ENCODE results near the gene HMX1. TPM values are rescaled to one million over a fixed set of nuclear protein-coding genes. Genes with fewer than 3 reads are reported as not detected.

The HMX1 gene
- total RNA-seq, 2 experiments from 2014 or later, result not detected

DNA sequence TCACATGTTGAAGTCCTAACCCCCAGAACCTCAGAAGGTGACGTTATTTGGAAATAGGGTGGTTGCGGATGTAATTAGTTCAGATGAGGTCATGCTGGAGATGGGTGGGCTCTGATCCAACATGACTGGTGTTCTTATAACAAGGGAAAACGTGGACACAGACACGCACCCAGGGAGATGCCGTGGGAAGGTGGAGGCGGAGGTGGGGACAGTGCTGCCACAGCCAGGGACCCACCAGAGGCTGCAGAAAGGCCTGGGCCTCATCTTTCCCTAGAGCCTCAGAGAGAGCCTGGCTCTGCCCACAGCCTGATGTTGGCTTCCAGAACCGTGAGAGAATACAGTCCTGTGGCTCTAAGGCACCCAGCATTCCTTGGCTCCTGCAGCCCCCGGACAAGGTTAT lies 7.9 kb upstream of the HMX1 start:
- ChIA-PET CTCF (no interaction called here), POLR2A (no interaction called here)
- no peak overlapping the region for H3K4me3 Mint-ChIP-seq
- no peaks in the 10 kb centered on the region for H3K36me3 Mint-ChIP-seq
- no peaks in the 10 kb centered on the region for H3K4me1 Mint-ChIP-seq (ENCODE audit: low read depth)
- H3K9me3 Mint-ChIP-seq, result no peaks in the 10 kb centered on the region
- no peak overlapping the region for H3K27ac Mint-ChIP-seq
- intact Hi-C loops (cut with micrococcal nuclease), result no loop called here
- DNase-seq, result no peak
- peaks cover 46% of the 10 kb centered on the region for H3K27me3 Mint-ChIP-seq

DNA sequence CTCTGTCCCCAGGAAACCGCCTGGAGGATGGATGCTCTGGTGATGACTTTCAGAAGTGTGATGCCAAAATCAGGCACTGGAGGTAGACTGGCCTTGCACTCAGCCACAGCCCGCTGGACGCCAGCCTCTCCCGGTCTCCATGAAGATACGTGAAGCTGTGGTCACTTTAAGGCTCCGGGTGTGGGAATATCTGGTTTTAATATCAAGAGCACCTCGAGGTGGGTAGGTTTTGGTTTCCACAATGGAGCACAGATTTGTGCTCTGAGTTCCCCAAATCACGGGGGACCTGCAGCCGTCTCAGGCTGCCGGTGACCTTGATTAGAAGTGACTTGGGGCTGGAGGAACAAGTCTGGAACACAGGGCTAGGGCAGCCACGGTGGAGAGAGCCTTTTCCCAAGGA lies 6.8 kb upstream of the HMX1 start:
- POLR2A ChIA-PET, result no interaction called here
- DNase-seq, result no peak
- no peaks in the 10 kb centered on the region for H3K4me1 Mint-ChIP-seq (ENCODE audit: low read depth)
- CTCF ChIA-PET, result no interaction called here
- no peak overlapping the region for H3K27ac Mint-ChIP-seq
- no peak overlapping the region for H3K4me3 Mint-ChIP-seq
- H3K27me3 Mint-ChIP-seq, result peaks cover 52% of the 10 kb centered on the region
- intact Hi-C loops (cut with micrococcal nuclease), result no loop called here
- H3K9me3 Mint-ChIP-seq, result no peaks in the 10 kb centered on the region
- H3K36me3 Mint-ChIP-seq, result no peaks in the 10 kb centered on the region

DNA sequence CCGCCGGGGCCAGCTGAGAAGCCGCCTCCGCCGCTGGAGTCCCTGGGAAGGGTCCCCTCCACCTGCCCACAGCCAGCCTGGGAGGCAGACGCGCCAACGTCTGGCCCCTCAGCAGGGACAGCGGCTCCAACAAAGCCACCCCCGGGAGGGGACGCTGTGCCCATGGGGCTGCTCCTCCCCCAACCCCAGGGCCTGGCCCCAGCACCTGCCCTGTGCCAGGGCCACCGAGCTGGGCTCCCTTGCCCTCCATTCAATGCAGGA lies 6.1 kb upstream of the HMX1 start:
- no peaks in the 10 kb centered on the region for H3K9me3 Mint-ChIP-seq
- no peak for DNase-seq
- CTCF ChIA-PET, result no interaction called here
- no peak overlapping the region for H3K4me3 Mint-ChIP-seq
- intact Hi-C loops (cut with micrococcal nuclease), result no loop called here
- no peaks in the 10 kb centered on the region for H3K36me3 Mint-ChIP-seq
- H3K4me1 Mint-ChIP-seq (ENCODE audit: low read depth), result no peaks in the 10 kb centered on the region
- no peak overlapping the region for H3K27ac Mint-ChIP-seq
- peaks cover 57% of the 10 kb centered on the region for H3K27me3 Mint-ChIP-seq
- POLR2A ChIA-PET, result no interaction called here

GRCh38 chr4:8876982-8877779 lies 5.5 kb upstream of the HMX1 start:
- Mint-ChIP-seq H3K27ac (no peak overlapping the region), H3K9me3 (no peaks in the 10 kb centered on the region), H3K4me3 (no peak overlapping the region), H3K27me3 (peaks cover 60% of the 10 kb centered on the region), H3K36me3 (no peaks in the 10 kb centered on the region), H3K4me1 (ENCODE audit: low read depth) (no peaks in the 10 kb centered on the region)
- ChIA-PET CTCF (no interaction called here), POLR2A (no interaction called here)
- intact Hi-C loops (cut with micrococcal nuclease), result no loop called here
- no peak for DNase-seq

DNA sequence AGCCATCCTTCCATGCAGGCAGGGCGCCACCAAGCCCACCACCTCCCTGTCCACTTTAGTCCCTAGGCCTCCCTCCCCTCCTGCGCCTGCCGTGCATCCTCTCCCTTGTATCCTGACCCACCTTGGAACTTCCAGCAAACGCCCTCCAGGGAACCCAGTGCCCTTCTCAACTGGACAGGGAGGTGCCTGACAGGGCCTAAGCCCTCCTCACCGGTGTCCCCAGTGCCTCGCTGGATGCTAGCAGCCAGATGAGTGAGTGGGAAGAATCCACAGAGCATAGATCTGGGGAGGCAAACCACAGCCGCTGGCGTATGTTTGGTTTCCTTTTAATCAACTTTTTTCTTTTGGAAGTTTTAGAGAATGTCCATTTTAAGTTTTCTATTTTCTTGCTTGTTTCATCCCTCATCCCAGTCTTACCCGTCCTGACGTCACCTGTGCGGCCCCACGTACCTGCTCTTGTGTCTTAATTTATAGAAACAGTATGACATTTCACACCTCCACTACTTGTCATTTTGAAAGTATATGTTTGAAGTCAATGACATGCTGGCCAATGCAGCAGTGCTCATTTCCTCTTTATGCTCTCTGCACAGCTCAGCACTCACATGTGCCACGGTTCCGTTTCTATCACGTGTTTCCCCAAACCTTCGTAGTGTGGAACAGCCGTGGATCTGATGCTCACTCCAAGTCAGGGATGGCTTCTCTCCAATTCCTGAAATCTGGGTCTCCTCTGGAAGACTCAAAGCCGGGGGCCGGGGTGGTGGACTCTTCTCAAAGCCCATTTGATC lies 3.4 kb upstream of the HMX1 start:
- no peaks in the 10 kb centered on the region for H3K36me3 Mint-ChIP-seq
- H3K27me3 Mint-ChIP-seq, result peaks cover 67% of the 10 kb centered on the region
- H3K9me3 Mint-ChIP-seq, result no peaks in the 10 kb centered on the region
- no peak overlapping the region for H3K27ac Mint-ChIP-seq
- no peaks in the 10 kb centered on the region for H3K4me1 Mint-ChIP-seq (ENCODE audit: low read depth)
- DNase-seq, result no peak
- intact Hi-C loops (cut with micrococcal nuclease), result no loop called here
- ChIA-PET POLR2A (no interaction called here), CTCF (no interaction called here)
- H3K4me3 Mint-ChIP-seq, result no peak overlapping the region

DNA sequence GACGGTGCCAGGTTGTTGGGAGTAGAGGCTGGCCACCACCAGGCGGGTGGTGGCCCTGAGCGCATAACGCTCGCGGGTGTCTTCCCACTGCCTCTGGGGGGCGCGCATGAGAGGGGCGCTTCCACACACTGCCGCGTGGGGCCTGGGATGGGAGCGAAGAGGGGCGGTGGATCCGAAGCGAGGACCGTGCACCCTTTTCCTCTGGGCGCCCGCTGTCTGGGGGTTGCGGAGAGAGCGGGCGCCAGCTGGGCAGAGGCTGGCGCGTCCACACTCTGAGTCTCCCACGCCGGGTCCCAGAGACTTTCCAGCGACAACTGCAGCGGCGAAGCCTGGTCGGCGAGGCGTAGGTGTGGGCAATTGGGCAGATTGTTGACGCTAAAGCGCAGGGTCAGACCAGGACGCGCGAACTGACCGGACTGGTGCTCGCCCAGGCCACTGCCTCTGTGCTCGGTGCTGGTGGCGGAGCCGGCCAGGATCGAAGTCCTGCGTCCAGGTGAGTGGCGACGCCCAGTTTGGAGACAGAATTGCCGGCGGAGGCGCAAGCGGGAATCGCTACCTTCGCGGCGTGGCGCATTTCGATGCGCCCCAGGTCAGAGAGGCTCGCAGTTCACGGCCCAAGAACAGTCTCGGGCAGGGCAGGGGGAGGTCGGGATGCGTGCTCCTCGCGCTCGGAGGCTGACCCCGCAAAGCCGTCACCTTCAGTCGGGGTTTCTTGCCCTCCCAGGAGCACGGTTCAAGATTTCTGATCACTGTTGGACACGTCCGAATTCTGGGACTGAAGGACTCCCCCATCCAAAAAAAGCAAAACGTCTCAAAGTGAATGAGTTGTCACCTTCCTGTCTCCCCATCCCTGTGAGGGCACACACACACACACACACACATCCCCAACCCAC lies 2.6 kb upstream of the HMX1 start:
- DNase-seq, result no peak
- POLR2A ChIA-PET, result no interaction called here
- Mint-ChIP-seq H3K36me3 (no peaks in the 10 kb centered on the region), H3K9me3 (no peaks in the 10 kb centered on the region), H3K4me3 (no peak overlapping the region), H3K27me3 (peaks cover 69% of the 10 kb centered on the region), H3K27ac (no peak overlapping the region), H3K4me1 (ENCODE audit: low read depth) (no peaks in the 10 kb centered on the region)
- CTCF ChIA-PET, result no interaction called here
- intact Hi-C loops (cut with micrococcal nuclease), result no loop called here

DNA sequence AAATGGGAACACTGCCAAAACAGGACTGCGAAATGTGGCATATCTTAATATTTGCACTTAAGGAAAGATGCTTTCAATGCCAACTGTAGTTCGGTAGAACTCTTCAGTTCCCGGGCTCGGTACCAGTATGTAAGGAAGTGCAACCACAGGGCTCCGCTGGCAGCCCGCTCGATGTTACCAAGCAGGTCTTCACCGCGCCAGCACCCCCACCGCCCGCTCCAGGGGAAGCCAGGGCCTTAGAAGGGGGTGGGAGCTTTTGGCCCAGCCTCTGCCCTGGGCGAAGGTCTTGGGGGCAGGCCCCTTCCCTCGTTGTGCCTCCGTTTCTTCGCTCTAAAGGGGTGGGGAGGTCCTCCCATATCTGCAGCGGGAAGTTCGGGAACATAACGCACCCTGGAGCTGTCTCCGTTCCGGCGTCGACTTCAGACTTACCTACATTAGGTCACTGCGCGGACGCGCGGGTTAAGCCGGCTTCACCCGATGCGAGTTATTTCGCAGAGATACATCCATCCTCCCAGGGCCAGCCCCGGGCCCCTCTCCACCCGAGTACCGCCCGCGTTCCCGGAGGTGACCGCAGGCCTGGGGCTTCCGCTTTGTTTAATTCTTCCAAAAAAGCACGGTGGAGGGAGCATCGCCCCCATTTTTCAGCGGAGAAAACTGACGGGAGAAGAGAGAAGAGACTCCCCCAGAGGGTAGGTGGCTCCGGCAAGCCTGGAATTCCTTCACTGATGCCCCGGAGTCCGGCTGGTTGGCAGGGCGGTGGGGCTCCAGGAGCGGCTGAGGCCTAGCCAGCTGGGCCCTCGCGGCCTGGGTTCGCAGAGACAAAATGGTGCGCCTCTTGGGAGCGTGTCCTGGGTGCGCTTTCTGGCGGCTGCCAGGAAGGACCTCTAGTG lies 1.0 kb upstream of the HMX1 start:
- no peaks in the 10 kb centered on the region for H3K9me3 Mint-ChIP-seq
- intact Hi-C loops (cut with micrococcal nuclease), result no loop called here
- POLR2A ChIA-PET, result no interaction called here

DNA sequence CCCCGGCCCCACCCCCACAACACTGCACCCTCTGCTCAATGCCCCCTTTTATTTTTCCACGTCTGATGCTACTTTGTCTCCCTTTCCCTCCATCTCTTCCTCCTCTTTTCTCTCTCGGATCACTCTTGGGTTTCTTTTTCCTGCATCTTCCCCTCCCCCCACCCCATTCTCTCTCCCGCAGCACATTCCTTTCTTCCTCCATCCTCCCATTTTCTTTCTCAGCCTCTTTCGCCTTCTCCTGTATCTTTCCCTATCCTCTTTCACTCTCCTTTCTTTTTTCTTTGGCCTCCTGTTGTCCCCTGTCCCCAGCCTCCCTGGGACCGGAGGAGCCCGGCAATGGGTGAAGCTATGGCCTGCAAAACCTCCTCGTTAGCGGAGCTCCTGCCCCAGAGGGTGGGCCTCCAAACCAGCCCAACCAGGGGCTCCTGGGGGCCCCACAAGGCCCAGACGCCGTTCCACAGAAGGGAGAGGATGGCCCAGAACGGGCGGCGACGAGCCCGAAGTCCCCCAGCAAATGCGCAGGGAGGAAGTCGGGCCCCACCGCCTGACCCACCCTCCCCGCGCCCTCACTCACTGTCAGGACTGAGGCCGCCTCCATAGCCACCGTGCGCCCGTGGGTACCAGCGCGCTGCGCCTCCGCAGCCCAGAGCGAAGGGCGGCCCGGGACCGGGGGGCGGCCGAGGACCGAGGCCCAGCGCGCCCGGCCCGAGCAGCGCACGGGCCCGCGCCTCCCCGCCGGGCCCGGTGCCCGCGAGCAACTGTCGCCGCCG lies 807 bp downstream of the HMX1 start:
- Mint-ChIP-seq H3K4me1 (ENCODE audit: low read depth) (no peaks in the 10 kb centered on the region), H3K9me3 (no peaks in the 10 kb centered on the region), H3K4me3 (no peak overlapping the region), H3K27me3 (peaks cover 68% of the 10 kb centered on the region), H3K36me3 (no peaks in the 10 kb centered on the region), H3K27ac (no peak overlapping the region)
- ChIA-PET CTCF (no interaction called here), POLR2A (no interaction called here)
- intact Hi-C loops (cut with micrococcal nuclease), result no loop called here
- no peak for DNase-seq

More for the DNA sequence above, 1.0 kb upstream of the HMX1 start:
- Mint-ChIP-seq H3K27me3 (peaks cover 70% of the 10 kb centered on the region), H3K27ac (no peak overlapping the region), H3K36me3 (no peaks in the 10 kb centered on the region), H3K4me3 (no peak overlapping the region), H3K4me1 (ENCODE audit: low read depth) (no peaks in the 10 kb centered on the region)
- DNase-seq, result no peak
- CTCF ChIA-PET, result no interaction called here

- no peak overlapping the region for H3K27ac Mint-ChIP-seq
- POLR2A ChIA-PET, result no interaction called here
Measured at GRCh38 chr4:8869898-8870646, 1.6 kb downstream of the HMX1 start.

DNA sequence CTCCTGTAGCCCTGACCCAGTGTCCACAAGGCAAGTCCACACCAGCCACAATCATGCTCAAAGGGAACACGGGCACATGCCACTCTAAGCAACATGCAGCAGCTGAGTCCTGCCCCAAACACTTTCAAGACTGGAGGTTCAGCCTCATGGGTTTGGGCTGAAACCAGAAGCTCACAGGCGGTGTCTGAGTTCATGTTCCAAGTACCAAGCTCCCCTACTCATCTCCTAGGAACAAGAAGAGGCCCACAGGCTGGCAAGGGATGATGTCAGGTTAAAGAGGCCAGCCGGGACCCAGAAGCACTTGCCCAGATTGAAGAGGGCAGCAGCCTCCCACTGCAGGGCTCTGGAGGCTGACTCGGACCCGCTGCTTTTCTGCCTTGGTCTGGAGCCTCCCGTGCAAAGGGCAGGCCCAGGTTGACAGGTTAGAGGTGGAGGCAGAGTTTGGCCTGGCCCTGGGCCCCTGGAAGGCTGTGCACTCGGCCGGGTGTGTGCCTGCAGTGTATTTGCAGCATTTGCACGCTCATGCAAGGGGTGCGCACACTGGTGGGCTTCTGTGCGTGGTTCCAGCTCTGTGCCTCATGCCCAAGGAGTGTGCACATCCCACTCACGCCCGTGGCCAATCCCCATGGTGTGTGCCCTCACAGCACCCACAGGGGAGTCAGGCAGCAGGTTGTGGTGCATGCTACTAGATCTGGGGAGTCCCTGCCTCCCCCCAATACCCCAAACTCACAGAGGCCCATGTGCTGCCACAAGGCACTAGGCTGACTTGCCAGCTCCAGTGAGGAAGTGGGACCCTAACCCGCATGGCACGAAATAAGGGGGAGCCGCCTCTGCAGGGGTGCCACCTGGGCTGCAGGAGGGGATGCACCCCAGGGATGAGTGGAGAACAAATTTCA lies 2.4 kb downstream of the HMX1 start:
- CTCF ChIA-PET, result no interaction called here
- no peak for DNase-seq
- H3K27ac Mint-ChIP-seq, result no peak overlapping the region
- peaks cover 63% of the 10 kb centered on the region for H3K27me3 Mint-ChIP-seq
- intact Hi-C loops (cut with micrococcal nuclease), result no loop called here
- no peak overlapping the region for H3K4me3 Mint-ChIP-seq
- POLR2A ChIA-PET, result no interaction called here
- H3K36me3 Mint-ChIP-seq, result no peaks in the 10 kb centered on the region
- H3K4me1 Mint-ChIP-seq (ENCODE audit: low read depth), result no peaks in the 10 kb centered on the region
- H3K9me3 Mint-ChIP-seq, result no peaks in the 10 kb centered on the region

More at GRCh38 chr4:8869898-8870646, 1.6 kb downstream of the HMX1 start:
- H3K9me3 Mint-ChIP-seq, result no peaks in the 10 kb centered on the region
- no peak for DNase-seq
- no peaks in the 10 kb centered on the region for H3K36me3 Mint-ChIP-seq
- H3K4me3 Mint-ChIP-seq, result no peak overlapping the region
- intact Hi-C loops (cut with micrococcal nuclease), result no loop called here
- no peaks in the 10 kb centered on the region for H3K4me1 Mint-ChIP-seq (ENCODE audit: low read depth)
- H3K27me3 Mint-ChIP-seq, result peaks cover 63% of the 10 kb centered on the region
- CTCF ChIA-PET, result no interaction called here

All from activated CD4-positive, alpha-beta memory T cell treated with anti-CD3 and anti-CD28 coated beads for 36 hours (primary cell).